WTC11 (cell line): ENCODE results near the gene HTATSF1. TPM values are rescaled to one million over a fixed set of nuclear protein-coding genes. Genes with fewer than 3 reads are reported as not detected.

Experiments used
- ATAC-seq: fragments of 200-7000 bp; cut with Tn5 transposase; 2 replicates; pipeline ENCODE4 v1.10.0; 2021; ENCODE audit warnings: mild to moderate bottlenecking, moderate library complexity
- CTCF ChIA-PET: fragments of 300-600 bp; sonication (Branson Sonifier 250); formaldehyde crosslinking; loops from one replicate; lab custom pipeline; 2021; ENCODE audit warnings: antibody characterized with exemption; lab: Charles Lee
- POLR2A ChIA-PET: fragments of 350-600 bp; sonication (Branson Sonifier 250); formaldehyde crosslinking; loops from one replicate; lab custom pipeline; 2021; ENCODE audit warnings: antibody characterized with exemption; lab: Charles Lee
- DNase-seq: peaks from one replicate; pipeline ENCODE4 v3.0.0; 2021; ENCODE audit warnings: low spot score
- H3K27ac Mint-ChIP-seq: 2 replicates; pipeline ENCODE4 v1.8.0; 2021; ENCODE audit warnings: mixed read lengths
- H3K27me3 Mint-ChIP-seq: 2 replicates; pipeline ENCODE4 v1.8.0; 2021; ENCODE audit warnings: low read depth, mild to moderate bottlenecking, moderate library complexity, mixed read lengths
- H3K36me3 Mint-ChIP-seq: 2 replicates; pipeline ENCODE4 v1.8.0; 2021; ENCODE audit warnings: mixed read lengths
- H3K4me1 Mint-ChIP-seq: 2 replicates; pipeline ENCODE4 v1.8.0; 2022; ENCODE audit warnings: mixed read lengths
- H3K4me3 Mint-ChIP-seq: 2 replicates; pipeline ENCODE4 v1.8.0; 2021; ENCODE audit warnings: mild to moderate bottlenecking, moderate library complexity, mixed read lengths
- H3K9me3 Mint-ChIP-seq: 2 replicates; pipeline ENCODE4 v1.8.0; 2021; ENCODE audit warnings: mixed read lengths
- ATF1 ChIP-seq: sonication (generic); formaldehyde crosslinking; IDR thresholded peaks from 2 replicates; pipeline ENCODE4 v1.8.1; 2023; ENCODE audit warnings: mild to moderate bottlenecking, moderate library complexity, missing genetic modification reagents
- GRHL2 ChIP-seq: fragments of 250-450 bp; sonication (Bioruptor Pico); IDR thresholded peaks from 2 replicates; pipeline ENCODE4 v1.8.0; 2022; ENCODE audit warnings: mild to moderate bottlenecking, moderate library complexity; ENCODE audit not compliant: insufficient replicate concordance, severe bottlenecking
- KAT7 ChIP-seq: sonication (generic); formaldehyde crosslinking; IDR thresholded peaks from 2 replicates; pipeline ENCODE4 v1.8.1; 2023; ENCODE audit warnings: missing genetic modification reagents, mild to moderate bottlenecking, borderline replicate concordance
- OVOL2 ChIP-seq: fragments of 250-450 bp; sonication (Bioruptor Pico); IDR thresholded peaks from 2 replicates; pipeline ENCODE4 v1.9.0; 2021; ENCODE audit warnings: mild to moderate bottlenecking, borderline replicate concordance
- TEAD4 ChIP-seq: sonication (generic); formaldehyde crosslinking; IDR thresholded peaks from 2 replicates; pipeline ENCODE4 v1.8.0; 2022; ENCODE audit warnings: mild to moderate bottlenecking, missing genetic modification reagents
- TP53 ChIP-seq: sonication (generic); formaldehyde crosslinking; IDR thresholded peaks from 2 replicates; pipeline ENCODE4 v1.8.1; 2023; ENCODE audit warnings: mild to moderate bottlenecking, missing genetic modification reagents
- ZNF232 ChIP-seq: sonication (generic); formaldehyde crosslinking; IDR thresholded peaks from 2 replicates; pipeline ENCODE4 v1.8.0; 2022; ENCODE audit warnings: mild to moderate bottlenecking, missing genetic modification reagents
- ZNF416 ChIP-seq: fragments of 250-450 bp; sonication (Bioruptor Pico); IDR thresholded peaks from 2 replicates; pipeline ENCODE4 v1.9.0; 2021; ENCODE audit warnings: mild to moderate bottlenecking, inconsistent platforms
- total RNA-seq: library from RNA; stranded (reverse); gene quantifications from 3 replicates; pipeline ENCODE4 v1.2.3, GENCODE V29; 2021
- TF ChIP-seq, protein P1 (sequence below): fragments of 250-450 bp; sonication (Bioruptor Pico); IDR thresholded peaks from 2 replicates; pipeline ENCODE4 v1.9.0; 2021; ENCODE audit warnings: mild to moderate bottlenecking, borderline replicate concordance
- TF ChIP-seq, protein P2 (sequence below): sonication (generic); formaldehyde crosslinking; IDR thresholded peaks from 2 replicates; pipeline ENCODE4 v1.8.0; 2023; ENCODE audit warnings: missing genetic modification reagents
- TF ChIP-seq, protein P3 (sequence below): sonication (generic); formaldehyde crosslinking; IDR thresholded peaks from 2 replicates; pipeline ENCODE4 v1.8.1; 2022; ENCODE audit warnings: mild to moderate bottlenecking, moderate library complexity, missing genetic modification reagents
- TF ChIP-seq, protein P4 (sequence below): sonication (generic); formaldehyde crosslinking; IDR thresholded peaks from 2 replicates; pipeline ENCODE4 v1.8.1; 2022; ENCODE audit warnings: low read depth, missing genetic modification reagents, borderline replicate concordance
- TF ChIP-seq, protein P5 (sequence below): sonication (generic); formaldehyde crosslinking; IDR thresholded peaks from 2 replicates; pipeline ENCODE4 v1.8.1; 2022; ENCODE audit warnings: missing genetic modification reagents, borderline replicate concordance
- TF ChIP-seq, protein P6 (sequence below): fragments of 250-450 bp; sonication (Bioruptor Pico); IDR thresholded peaks from 2 replicates; pipeline ENCODE4 v1.8.0; 2021; ENCODE audit warnings: mild to moderate bottlenecking
- TF ChIP-seq, protein P7 (sequence below): sonication (generic); formaldehyde crosslinking; IDR thresholded peaks from 2 replicates; pipeline ENCODE4 v1.8.1; 2023; ENCODE audit warnings: mild to moderate bottlenecking, missing genetic modification reagents, borderline replicate concordance
- TF ChIP-seq, protein P8 (sequence below): sonication (generic); formaldehyde crosslinking; IDR thresholded peaks from 2 replicates; pipeline ENCODE4 v1.8.1; 2022; ENCODE audit warnings: mild to moderate bottlenecking, missing genetic modification reagents, moderate library complexity, borderline replicate concordance
- TF ChIP-seq, protein P9 (sequence below): sonication (generic); formaldehyde crosslinking; IDR thresholded peaks from 2 replicates; pipeline ENCODE4 v1.8.1; 2022; ENCODE audit warnings: low read depth, mild to moderate bottlenecking, moderate library complexity, missing genetic modification reagents, borderline replicate concordance

The HTATSF1 gene
- total RNA-seq, 1 experiment from 2014 or later = 44.6 TPM

DNA sequence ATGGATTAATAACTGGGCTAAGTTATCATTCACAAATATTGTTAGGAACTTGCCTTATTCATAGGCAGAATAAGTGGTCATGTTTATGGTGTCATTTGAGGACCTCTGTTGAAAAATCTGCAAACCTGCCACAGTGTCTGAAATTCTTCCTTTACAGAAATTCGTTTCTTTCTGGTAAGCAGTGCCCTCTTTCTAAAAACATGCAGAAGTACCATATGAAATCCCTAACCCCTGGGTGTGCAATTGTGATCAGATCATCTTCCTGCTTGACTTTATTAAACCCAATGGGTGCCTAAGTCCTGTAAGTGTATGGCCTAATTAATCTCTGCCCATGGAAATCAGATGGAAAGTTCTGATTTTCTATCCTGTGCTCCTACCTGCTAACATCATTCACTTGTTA lies 4.4 kb upstream of the HTATSF1 start (continued):
- TF ChIP-seq, protein P1, sequence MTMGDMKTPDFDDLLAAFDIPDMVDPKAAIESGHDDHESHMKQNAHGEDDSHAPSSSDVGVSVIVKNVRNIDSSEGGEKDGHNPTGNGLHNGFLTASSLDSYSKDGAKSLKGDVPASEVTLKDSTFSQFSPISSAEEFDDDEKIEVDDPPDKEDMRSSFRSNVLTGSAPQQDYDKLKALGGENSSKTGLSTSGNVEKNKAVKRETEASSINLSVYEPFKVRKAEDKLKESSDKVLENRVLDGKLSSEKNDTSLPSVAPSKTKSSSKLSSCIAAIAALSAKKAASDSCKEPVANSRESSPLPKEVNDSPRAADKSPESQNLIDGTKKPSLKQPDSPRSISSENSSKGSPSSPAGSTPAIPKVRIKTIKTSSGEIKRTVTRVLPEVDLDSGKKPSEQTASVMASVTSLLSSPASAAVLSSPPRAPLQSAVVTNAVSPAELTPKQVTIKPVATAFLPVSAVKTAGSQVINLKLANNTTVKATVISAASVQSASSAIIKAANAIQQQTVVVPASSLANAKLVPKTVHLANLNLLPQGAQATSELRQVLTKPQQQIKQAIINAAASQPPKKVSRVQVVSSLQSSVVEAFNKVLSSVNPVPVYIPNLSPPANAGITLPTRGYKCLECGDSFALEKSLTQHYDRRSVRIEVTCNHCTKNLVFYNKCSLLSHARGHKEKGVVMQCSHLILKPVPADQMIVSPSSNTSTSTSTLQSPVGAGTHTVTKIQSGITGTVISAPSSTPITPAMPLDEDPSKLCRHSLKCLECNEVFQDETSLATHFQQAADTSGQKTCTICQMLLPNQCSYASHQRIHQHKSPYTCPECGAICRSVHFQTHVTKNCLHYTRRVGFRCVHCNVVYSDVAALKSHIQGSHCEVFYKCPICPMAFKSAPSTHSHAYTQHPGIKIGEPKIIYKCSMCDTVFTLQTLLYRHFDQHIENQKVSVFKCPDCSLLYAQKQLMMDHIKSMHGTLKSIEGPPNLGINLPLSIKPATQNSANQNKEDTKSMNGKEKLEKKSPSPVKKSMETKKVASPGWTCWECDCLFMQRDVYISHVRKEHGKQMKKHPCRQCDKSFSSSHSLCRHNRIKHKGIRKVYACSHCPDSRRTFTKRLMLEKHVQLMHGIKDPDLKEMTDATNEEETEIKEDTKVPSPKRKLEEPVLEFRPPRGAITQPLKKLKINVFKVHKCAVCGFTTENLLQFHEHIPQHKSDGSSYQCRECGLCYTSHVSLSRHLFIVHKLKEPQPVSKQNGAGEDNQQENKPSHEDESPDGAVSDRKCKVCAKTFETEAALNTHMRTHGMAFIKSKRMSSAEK = no peak
- TF ChIP-seq TP53 (CRISPR knock-in tag) (no peak), OVOL2 (no peak), ZNF232 (CRISPR knock-in tag) (no peak), TEAD4 (CRISPR knock-in tag) (no peak)
- TF ChIP-seq, protein P2, sequence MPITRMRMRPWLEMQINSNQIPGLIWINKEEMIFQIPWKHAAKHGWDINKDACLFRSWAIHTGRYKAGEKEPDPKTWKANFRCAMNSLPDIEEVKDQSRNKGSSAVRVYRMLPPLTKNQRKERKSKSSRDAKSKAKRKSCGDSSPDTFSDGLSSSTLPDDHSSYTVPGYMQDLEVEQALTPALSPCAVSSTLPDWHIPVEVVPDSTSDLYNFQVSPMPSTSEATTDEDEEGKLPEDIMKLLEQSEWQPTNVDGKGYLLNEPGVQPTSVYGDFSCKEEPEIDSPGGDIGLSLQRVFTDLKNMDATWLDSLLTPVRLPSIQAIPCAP (CRISPR knock-in tag) = no peak
- TF ChIP-seq, protein P3, sequence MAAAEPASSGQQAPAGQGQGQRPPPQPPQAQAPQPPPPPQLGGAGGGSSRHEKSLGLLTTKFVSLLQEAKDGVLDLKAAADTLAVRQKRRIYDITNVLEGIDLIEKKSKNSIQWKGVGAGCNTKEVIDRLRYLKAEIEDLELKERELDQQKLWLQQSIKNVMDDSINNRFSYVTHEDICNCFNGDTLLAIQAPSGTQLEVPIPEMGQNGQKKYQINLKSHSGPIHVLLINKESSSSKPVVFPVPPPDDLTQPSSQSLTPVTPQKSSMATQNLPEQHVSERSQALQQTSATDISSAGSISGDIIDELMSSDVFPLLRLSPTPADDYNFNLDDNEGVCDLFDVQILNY = no peak
- TF ChIP-seq, protein P4, sequence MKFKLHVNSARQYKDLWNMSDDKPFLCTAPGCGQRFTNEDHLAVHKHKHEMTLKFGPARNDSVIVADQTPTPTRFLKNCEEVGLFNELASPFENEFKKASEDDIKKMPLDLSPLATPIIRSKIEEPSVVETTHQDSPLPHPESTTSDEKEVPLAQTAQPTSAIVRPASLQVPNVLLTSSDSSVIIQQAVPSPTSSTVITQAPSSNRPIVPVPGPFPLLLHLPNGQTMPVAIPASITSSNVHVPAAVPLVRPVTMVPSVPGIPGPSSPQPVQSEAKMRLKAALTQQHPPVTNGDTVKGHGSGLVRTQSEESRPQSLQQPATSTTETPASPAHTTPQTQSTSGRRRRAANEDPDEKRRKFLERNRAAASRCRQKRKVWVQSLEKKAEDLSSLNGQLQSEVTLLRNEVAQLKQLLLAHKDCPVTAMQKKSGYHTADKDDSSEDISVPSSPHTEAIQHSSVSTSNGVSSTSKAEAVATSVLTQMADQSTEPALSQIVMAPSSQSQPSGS (CRISPR knock-in tag) = no peak
- TF ChIP-seq, protein P5, sequence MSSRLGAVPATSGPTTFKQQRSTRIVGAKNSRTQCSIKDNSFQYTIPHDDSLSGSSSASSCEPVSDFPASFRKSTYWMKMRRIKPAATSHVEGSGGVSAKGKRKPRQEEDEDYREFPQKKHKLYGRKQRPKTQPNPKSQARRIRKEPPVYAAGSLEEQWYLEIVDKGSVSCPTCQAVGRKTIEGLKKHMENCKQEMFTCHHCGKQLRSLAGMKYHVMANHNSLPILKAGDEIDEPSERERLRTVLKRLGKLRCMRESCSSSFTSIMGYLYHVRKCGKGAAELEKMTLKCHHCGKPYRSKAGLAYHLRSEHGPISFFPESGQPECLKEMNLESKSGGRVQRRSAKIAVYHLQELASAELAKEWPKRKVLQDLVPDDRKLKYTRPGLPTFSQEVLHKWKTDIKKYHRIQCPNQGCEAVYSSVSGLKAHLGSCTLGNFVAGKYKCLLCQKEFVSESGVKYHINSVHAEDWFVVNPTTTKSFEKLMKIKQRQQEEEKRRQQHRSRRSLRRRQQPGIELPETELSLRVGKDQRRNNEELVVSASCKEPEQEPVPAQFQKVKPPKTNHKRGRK = no peak

DNA sequence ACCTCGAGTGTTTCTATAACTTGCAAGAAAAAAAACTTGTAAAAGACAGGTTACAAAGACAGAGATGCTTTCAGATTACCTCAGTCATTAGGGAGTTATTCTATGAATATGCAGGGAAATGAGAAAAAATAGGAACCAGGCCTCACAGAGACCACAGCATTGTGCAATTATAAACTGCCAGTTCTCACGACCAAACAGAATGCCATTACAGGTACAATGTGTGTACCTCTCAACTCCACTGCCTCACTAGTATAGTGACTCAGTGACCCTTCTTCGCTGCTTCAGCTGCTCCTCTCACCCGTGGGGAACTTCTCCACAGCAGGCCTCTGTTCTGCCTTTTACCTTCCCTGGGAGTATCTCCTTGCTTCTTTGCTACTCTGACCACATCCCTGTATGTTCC lies 2.3 kb upstream of the HTATSF1 start:
- Mint-ChIP-seq H3K36me3 (no peaks in the 10 kb centered on the region), H3K27ac (no peak overlapping the region), H3K4me1 (peaks cover 7% of the 10 kb centered on the region), H3K27me3 (peaks cover 9% of the 10 kb centered on the region; the same call in 1 of the 2 replicates), H3K4me3 (no peak overlapping the region), H3K9me3 (no peaks in the 10 kb centered on the region)
- CTCF ChIA-PET = no interaction called here
- ATAC-seq (no peak), DNase-seq (no peak)
- POLR2A ChIA-PET = no interaction called here
- TF ChIP-seq, protein P6, sequence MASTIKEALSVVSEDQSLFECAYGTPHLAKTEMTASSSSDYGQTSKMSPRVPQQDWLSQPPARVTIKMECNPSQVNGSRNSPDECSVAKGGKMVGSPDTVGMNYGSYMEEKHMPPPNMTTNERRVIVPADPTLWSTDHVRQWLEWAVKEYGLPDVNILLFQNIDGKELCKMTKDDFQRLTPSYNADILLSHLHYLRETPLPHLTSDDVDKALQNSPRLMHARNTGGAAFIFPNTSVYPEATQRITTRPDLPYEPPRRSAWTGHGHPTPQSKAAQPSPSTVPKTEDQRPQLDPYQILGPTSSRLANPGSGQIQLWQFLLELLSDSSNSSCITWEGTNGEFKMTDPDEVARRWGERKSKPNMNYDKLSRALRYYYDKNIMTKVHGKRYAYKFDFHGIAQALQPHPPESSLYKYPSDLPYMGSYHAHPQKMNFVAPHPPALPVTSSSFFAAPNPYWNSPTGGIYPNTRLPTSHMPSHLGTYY = no peak
- no peak for TF ChIP-seq ZNF416 (CRISPR knock-in tag)
- TF ChIP-seq, protein P7, sequence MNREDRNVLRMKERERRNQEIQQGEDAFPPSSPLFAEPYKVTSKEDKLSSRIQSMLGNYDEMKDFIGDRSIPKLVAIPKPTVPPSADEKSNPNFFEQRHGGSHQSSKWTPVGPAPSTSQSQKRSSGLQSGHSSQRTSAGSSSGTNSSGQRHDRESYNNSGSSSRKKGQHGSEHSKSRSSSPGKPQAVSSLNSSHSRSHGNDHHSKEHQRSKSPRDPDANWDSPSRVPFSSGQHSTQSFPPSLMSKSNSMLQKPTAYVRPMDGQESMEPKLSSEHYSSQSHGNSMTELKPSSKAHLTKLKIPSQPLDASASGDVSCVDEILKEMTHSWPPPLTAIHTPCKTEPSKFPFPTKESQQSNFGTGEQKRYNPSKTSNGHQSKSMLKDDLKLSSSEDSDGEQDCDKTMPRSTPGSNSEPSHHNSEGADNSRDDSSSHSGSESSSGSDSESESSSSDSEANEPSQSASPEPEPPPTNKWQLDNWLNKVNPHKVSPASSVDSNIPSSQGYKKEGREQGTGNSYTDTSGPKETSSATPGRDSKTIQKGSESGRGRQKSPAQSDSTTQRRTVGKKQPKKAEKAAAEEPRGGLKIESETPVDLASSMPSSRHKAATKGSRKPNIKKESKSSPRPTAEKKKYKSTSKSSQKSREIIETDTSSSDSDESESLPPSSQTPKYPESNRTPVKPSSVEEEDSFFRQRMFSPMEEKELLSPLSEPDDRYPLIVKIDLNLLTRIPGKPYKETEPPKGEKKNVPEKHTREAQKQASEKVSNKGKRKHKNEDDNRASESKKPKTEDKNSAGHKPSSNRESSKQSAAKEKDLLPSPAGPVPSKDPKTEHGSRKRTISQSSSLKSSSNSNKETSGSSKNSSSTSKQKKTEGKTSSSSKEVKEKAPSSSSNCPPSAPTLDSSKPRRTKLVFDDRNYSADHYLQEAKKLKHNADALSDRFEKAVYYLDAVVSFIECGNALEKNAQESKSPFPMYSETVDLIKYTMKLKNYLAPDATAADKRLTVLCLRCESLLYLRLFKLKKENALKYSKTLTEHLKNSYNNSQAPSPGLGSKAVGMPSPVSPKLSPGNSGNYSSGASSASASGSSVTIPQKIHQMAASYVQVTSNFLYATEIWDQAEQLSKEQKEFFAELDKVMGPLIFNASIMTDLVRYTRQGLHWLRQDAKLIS (CRISPR knock-in tag) = no peak
- no peak for TF ChIP-seq ATF1
- no peak for TF ChIP-seq KAT7 (CRISPR knock-in tag)
- TF ChIP-seq, protein P8, sequence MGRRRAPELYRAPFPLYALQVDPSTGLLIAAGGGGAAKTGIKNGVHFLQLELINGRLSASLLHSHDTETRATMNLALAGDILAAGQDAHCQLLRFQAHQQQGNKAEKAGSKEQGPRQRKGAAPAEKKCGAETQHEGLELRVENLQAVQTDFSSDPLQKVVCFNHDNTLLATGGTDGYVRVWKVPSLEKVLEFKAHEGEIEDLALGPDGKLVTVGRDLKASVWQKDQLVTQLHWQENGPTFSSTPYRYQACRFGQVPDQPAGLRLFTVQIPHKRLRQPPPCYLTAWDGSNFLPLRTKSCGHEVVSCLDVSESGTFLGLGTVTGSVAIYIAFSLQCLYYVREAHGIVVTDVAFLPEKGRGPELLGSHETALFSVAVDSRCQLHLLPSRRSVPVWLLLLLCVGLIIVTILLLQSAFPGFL = no peak
- TF ChIP-seq GRHL2 (CRISPR knock-in tag) = no peak
- TF ChIP-seq, protein P9, sequence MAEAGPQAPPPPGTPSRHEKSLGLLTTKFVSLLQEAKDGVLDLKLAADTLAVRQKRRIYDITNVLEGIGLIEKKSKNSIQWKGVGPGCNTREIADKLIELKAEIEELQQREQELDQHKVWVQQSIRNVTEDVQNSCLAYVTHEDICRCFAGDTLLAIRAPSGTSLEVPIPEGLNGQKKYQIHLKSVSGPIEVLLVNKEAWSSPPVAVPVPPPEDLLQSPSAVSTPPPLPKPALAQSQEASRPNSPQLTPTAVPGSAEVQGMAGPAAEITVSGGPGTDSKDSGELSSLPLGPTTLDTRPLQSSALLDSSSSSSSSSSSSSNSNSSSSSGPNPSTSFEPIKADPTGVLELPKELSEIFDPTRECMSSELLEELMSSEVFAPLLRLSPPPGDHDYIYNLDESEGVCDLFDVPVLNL (CRISPR knock-in tag) = no peak
